ENCODE data around the gene C1QL1.

C1QL1 gene

GRCh38 chr17:44932096-44932786 lies 35.9 kb downstream of the C1QL1 start:
- DNase-seq (ENCODE audit: low read depth in 2 of 3, low spot score in 1 of 3) = no peak

DNA sequence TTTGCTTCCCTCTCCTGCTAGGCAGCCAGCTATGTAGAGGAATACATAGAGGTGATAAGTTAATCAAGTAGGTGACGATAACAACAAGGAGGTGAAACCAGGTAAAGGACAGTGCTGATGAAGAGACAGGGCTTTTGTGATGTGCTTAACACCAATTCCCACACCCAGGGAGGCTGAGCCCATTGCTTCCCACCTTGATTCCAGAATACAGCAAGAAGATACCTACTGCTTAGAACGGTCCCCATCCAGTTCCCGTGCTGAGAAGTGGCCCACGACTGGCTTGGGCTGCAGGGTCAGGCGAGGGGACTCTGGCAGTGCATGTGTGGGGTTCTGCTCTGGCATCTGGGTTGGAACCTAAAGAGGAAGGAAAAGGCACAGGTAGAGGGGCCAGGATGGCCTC lies 36.7 kb downstream of the C1QL1 start:
- no peak for DNase-seq (ENCODE audit: low read depth in 2 of 3, low spot score in 1 of 3)

DNA sequence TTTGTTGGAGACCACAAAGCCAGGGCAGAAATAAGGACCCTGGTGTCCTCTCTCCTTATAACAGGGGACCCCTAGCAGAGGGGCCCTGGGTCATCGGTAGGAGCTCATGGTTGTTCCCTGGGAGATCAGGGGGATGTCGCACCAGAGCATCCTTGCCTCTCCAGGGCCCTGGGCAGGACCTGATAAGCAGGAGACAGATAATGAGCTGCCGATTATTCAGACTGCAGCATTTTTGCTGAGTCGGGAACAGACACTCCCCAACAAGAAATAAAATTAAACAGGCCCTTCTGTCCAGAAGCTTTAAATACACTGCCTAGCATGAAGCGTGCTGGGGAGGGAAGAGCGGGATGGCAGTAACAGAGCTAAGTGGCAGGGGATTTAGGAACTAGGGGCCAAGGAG lies 37.4 kb downstream of the C1QL1 start:
- DNase-seq (ENCODE audit: low read depth in 2 of 3, low spot score in 1 of 3) = no peak

DNA sequence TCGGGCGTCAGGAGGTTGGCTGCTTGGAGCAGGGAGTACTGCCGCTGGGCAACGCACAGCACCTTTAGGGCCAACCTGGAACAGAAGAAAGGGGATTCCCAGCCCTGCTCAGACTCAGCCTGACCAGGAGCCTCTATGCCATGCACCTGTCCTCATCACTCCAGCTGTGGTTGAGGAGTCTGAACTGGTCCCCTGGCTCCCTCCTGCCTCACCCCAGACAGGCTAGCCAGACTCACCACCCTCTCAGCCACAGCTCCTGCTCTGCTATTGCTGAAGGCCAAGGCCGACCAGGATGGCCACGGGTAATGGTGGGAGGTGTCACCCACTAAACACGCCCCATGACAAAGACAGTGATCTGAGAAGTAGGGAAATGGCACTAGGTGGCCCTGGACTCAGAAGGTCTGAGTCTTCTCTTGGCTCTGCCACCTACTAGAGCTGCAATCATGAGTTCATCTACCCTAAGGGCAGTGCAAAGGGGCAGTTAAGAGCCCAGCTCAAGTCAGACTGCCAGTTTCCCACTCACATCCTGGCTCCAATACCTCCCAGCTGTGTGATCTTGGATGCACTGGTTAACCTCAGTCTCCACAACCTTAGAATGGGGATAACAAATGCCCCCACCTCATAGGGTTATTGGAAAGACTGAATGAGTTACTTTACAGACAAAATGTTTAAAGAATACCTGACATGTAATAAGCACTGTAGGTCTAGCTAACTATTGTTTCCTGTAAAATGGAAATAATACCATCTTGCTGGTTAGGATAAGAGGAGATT lies 39.0 kb downstream of the C1QL1 start:
- DNase-seq (ENCODE audit: low read depth in 2 of 3, low spot score in 1 of 3) = no peak

DNA sequence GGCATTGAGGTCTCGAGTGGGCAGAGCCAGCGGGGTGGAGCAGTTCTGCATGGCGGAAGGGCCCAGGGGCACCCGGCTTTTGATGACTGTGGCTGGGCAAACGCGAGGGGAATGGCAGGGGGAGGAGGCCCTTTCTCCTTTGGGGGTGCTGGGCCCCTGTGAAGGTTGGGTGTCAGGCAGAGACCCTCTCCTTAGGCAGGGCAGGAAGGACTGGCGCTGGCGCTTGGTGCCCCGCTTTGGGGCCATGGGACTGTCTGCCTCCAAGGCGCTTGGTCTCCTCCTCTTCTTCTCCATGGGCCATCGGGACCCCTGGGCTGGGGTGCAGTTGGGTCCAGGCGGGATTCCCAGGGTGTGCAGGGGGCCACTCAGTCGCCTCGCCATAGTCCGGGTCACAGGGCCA lies 40.0 kb downstream of the C1QL1 start:
- DNase-seq (ENCODE audit: low read depth in 2 of 3, low spot score in 1 of 3) = no peak

- no peak for DNase-seq (ENCODE audit: low read depth in 2 of 3, low spot score in 1 of 3)
Measured at GRCh38 chr17:44927696-44928095, 40.4 kb downstream of the C1QL1 start.

DNA sequence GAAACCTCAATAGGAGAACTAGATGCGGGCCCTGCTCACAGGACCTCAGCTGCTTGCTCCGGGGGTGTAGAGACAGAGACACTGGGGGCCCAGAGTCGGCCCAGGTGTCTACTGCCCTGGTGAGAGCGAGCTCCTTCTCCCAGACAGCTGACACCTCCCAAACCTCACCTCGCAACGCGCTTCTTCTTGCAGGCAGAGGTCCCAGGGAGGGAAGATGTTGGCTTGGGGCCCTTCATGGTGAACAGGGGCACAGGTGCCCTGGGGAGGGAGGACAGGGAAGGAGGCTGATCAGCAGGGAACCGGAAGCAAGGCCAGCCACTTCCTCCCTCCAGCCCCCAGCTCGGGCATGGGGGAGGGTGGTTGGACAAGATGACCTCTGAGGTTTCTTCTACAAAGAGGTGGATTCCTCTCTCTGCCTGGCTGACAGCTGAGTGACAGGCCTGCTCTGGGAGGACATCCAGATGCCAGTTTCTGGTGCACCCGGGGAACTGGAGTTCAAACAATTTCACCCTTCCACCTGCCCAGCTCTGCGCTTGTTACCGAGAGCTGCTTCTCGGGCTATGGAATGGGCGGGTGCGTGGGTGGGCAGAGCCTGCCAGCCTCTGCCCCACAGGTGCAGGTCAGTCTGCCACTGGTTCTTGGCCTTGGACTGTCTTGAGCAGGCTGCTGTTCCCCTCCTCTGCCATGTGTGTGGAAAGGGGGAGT lies 41.1 kb downstream of the C1QL1 start:
- DNase-seq (ENCODE audit: low read depth in 2 of 3, low spot score in 1 of 3) = no peak

DNA sequence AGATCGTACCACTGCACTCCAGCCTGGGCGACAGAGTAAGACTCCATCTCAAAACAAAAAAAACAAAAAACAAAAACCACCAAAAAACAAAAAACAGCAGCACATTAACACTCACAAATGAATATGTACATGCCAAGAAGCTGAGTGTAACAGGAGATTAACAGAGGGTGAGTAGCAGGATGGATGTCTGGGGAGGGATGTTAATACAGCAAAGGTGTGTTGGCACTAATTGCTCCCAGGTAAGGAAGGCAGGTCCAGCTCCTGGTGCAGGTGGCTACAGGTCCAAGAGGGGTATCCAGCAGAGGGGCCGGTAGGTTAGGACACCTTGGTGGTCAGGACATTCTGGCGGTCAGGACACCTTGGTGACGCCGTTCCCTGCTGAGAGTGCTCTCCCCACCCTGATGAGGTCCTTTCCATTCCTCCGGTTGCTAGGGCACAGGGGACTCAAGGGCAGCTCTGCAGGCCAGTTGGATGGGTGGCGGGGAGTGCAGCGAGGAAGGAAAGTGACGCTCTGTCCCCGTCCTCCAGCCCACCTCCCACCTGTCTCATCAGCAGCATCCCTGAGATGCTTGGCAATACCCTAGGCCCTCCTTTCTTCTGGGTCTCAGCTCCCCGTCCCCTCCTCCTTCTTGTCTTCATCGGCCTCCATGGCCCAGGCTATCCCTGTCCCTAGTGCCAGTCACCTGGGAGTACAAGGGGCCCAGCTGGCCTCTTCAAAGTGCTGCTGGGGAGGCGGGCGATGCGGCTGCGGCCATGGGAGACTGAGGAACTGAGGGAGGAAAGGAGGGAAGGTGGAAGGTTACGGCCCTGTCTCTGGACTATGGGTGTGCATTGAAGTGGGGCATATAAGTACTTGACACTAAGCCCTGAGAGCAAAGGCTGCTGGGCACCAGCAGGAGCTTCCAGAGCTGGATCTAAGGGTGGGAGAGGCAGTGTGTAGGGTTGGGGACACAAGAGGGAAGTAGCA lies 42.1 kb downstream of the C1QL1 start:
- no peak for DNase-seq (ENCODE audit: low read depth in 2 of 3, low spot score in 1 of 3)

GRCh38 chr17:44924107-44924544 lies 44.0 kb downstream of the C1QL1 start:
- no peak for DNase-seq (ENCODE audit: low read depth in 2 of 3, low spot score in 1 of 3)

- no peak for DNase-seq (ENCODE audit: low read depth in 2 of 3, low spot score in 1 of 3)
Measured at GRCh38 chr17:44922746-44923470, 45.2 kb downstream of the C1QL1 start.

DNA sequence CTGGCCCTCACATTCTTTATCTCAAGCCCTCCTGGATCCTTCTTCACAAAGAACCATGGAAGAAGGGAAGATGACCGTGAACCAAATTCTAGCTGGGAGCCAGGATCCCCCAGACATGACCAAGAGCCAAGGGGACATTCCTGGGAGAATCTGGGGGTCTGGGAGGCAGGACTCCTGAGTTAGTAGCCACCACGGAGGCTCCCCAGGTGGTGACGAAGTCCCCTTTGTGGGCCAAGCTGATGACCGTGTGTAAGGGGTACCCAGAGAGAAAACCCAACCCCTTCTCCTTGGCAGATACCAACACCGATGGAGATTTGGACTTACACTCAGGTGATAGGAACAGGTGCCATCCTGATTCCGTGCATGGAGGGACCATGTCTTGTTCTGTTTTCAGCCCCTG lies 46.0 kb downstream of the C1QL1 start:
- no peak for DNase-seq (ENCODE audit: low read depth in 2 of 3, low spot score in 1 of 3)

GRCh38 chr17:44921122-44921882 lies 46.8 kb downstream of the C1QL1 start:
- DNase-seq (ENCODE audit: low read depth in 2 of 3, low spot score in 1 of 3) = no peak

- no peak for DNase-seq (ENCODE audit: low read depth in 2 of 3, low spot score in 1 of 3)
Measured at GRCh38 chr17:44920565-44920940, 47.5 kb downstream of the C1QL1 start.

DNA sequence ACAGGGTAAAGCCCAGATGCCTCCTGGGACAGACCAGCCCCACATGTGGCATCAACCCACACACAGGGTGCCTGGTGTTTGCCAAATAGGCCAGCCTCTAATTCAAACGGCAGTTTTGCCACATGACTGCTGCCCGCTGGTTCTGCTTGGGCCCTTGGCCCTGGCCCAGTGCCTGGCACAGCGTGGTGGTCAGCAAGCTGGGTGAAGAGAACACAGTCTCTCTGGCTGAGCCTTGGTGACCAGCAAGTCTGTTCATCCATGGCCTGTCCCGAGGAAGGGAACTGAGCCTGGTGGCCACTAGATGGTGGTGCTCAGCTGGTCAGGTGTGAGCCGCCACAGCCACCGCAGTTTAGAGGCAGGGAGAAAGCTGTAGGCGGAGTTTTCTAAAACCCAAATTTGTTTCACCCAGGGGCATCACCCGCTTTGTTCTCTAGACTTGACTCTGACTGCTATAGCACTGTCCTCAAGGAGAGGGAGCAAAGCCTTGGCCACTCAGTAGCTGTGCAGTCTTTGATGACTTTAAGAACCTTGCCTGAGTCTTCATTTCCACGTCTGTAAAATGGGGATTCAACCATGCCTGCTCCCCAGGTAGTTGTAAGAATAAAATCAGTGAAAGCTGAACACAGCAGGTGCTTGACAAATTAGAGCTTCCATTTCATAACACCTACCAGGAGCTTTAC lies 48.1 kb downstream of the C1QL1 start:
- peak; percentile 42 to 48 (median 45) for DNase-seq (ENCODE audit: low read depth in 2 of 3, low spot score in 1 of 3)

GRCh38 chr17:44919411-44919810 lies 48.7 kb downstream of the C1QL1 start:
- no peak for DNase-seq (ENCODE audit: low read depth in 2 of 3, low spot score in 1 of 3)

- no peak for DNase-seq (ENCODE audit: low read depth in 2 of 3, low spot score in 1 of 3)
Measured at GRCh38 chr17:44918006-44918405, 50.1 kb downstream of the C1QL1 start.

GRCh38 chr17:44917456-44917855 lies 50.6 kb downstream of the C1QL1 start:
- no peak for DNase-seq (ENCODE audit: low read depth in 2 of 3, low spot score in 1 of 3)

DNA sequence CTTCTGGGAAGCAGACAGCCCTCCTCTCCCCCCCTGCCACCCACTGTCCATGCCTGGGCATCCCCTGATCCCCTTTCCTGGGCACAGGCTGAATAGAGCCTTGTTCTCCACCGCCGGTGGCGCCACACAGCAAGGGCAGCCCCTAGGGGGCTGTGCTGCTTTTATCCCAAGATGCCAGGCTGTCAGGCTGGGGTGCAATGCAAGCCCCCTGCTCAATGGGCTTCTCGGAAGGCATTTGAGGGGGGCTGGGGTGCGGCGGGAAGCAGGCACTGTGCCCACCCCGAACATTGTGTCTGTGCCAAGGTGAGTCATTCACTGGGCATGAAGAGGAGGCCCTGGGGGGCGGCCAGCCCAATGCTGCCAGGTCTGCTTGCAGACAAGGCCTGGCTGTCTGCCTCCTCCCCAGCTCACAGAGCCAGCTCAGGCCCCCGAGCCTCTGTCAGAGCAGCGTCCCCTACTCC lies 51.3 kb downstream of the C1QL1 start:
- no peak for DNase-seq (ENCODE audit: low read depth in 2 of 3, low spot score in 1 of 3)
